ENCODE results near the gene GCH1.
"Not testable (repeated sequence)": the region's sequence is repeated elsewhere in the genome, so short reads cannot be mapped to it uniquely, and the experiment has no call there.

- TF ChIP-seq NFE2L1 (CRISPR knock-in tag; IDR thresholded peaks at IDR 0.05); CTCF (IDR thresholded peaks at IDR 0.05); RORB (CRISPR knock-in tag; IDR thresholded peaks at IDR 0.05); AR (CRISPR knock-in tag; IDR thresholded peaks at IDR 0.05); JUN (CRISPR knock-in tag; IDR thresholded peaks at IDR 0.05); SP1 (CRISPR knock-in tag; conservative IDR thresholded peaks at IDR 0.05); E2F1 (CRISPR knock-in tag; IDR thresholded peaks at IDR 0.05); ELF4 (CRISPR knock-in tag; IDR thresholded peaks at IDR 0.05; ENCODE audit: low read depth); MAX (CRISPR knock-in tag; IDR thresholded peaks at IDR 0.05); ATF6 (CRISPR knock-in tag; IDR thresholded peaks at IDR 0.05): not testable (repeated sequence)
These were observed 6.3 kb upstream of the GCH1 start for GRCh38 chr14:54908973-54909372.
